ENCODE data around the gene ZNF878. TPM values are rescaled to one million over a fixed set of nuclear protein-coding genes. Genes with fewer than 3 reads are reported as not detected.

ZNF878 gene
- total RNA-seq, 1 experiment from 2014 or later: not detected

Other genes with a start within 250 kb of the ZNF878 start
- gene ZNF440, start 238.7 kb downstream of the ZNF878 start, total RNA-seq (2014; rRNA removed; shearing (Covaris generic)): 0.55 TPM in 1 of 2 replicates, not detected in the other
- gene ZNF439, start 204.2 kb downstream of the ZNF878 start, total RNA-seq (2014; rRNA removed; shearing (Covaris generic)): not detected in 2 replicates
- gene ZNF69, start 165.2 kb downstream of the ZNF878 start, total RNA-seq (2014; rRNA removed; shearing (Covaris generic)): 0.07 TPM in 1 of 2 replicates, not detected in the other
- gene ZNF700, start 127.9 kb downstream of the ZNF878 start, total RNA-seq (2014; rRNA removed; shearing (Covaris generic)): 0.03 and 0.41 TPM in 2 replicates
- 0.33 TPM in 1 of 2 replicates, not detected in the other for gene ZNF763, start 87.9 kb downstream of the ZNF878 start, total RNA-seq (2014; rRNA removed; shearing (Covaris generic))
- gene ZNF433, start 17.3 kb downstream of the ZNF878 start, total RNA-seq (2014; rRNA removed; shearing (Covaris generic)): 0.11 TPM in 1 of 2 replicates, not detected in the other
- gene ZNF844, start 11.8 kb upstream of the ZNF878 start, total RNA-seq (2014; rRNA removed; shearing (Covaris generic)): 0.33 and 0.55 TPM in 2 replicates
- 2.7 and 4.1 TPM in 2 replicates for gene ZNF20, start 87.4 kb upstream of the ZNF878 start, total RNA-seq (2014; rRNA removed; shearing (Covaris generic))
- 7.7 and 12.9 TPM in 2 replicates for gene ZNF625, start 103.8 kb upstream of the ZNF878 start, total RNA-seq (2014; rRNA removed; shearing (Covaris generic))
- gene ZNF136, start 110.1 kb upstream of the ZNF878 start, total RNA-seq (2014; rRNA removed; shearing (Covaris generic)): 1.5 and 3.8 TPM in 2 replicates
- 0.07 and 0.30 TPM in 2 replicates for gene ZNF44, start 241.9 kb upstream of the ZNF878 start, total RNA-seq (2014; rRNA removed; shearing (Covaris generic))

Measured in H7 (cell line).